Eye (tissue), 1 donor: ENCODE data around the gene PAFAH1B2.

Experiments
- DNase-seq: peaks from one replicate; pipeline ENCODE4 v3.0.0-alpha.2; 2015

The PAFAH1B2 gene

GRCh38 chr11:117225553-117226170 is 81.6 kb downstream of the PAFAH1B2 start:
- no peak for DNase-seq
